HG02678 (cell line): ENCODE measurements around the gene SRGAP2B.
"Not testable (repeated sequence)": the region's sequence is repeated elsewhere in the genome, so short reads cannot be mapped to it uniquely, and the experiment has no call there.

Source experiments
- ATAC-seq: cut with Tn5 transposase; IDR thresholded peaks from one replicate; pipeline ENCODE4 v1.9.1; 2021; ENCODE audit warnings: mild to moderate bottlenecking, moderate library complexity; ENCODE audit not compliant: unreplicated experiment

SRGAP2B gene

DNA sequence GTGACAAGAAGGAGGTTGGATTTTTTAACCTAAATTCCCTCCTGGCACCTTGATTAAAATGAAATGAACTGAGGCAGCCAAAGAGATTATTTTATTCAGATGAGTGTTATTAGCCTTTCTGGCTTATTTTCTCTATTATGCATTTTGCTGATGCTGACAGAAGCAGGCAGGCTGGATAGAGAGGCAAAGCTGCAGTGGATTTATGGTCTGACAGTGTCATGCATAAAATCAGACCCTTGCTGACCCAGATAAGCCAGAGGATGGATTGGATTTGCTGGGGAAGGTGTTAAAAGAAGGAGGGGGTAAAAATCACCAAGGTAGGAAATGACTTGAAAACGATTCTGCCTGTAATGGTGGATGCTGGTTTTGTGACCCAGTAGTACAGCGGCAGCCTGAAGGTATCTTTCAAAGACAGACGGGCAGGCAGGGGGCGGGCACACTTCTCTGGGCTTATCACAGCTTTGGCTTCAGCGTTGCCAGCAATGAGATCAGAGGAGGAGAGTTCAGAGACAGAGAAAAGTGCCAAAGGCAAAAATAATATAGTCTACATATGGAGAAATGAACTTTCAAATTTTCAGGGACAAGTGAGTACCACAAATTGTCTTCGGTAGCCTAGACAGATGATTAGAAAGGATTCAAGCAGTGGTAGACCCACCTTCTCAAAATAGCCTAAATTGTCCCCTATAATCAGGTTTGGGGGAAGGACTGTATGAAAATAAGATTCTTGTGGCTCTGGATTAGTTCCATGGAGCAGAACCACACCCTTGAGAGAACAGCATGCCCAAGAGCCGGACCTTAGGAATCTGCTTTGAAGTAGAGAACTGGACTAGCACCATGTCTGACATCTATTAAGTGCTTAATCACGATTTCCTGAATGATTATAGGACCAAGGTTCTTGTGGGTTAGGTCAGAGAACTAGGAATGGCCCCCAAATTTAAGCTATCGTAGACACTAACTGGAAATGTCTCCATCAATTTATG, 133.2 kb downstream of the SRGAP2B start:
- ATAC-seq = not testable (repeated sequence)

DNA sequence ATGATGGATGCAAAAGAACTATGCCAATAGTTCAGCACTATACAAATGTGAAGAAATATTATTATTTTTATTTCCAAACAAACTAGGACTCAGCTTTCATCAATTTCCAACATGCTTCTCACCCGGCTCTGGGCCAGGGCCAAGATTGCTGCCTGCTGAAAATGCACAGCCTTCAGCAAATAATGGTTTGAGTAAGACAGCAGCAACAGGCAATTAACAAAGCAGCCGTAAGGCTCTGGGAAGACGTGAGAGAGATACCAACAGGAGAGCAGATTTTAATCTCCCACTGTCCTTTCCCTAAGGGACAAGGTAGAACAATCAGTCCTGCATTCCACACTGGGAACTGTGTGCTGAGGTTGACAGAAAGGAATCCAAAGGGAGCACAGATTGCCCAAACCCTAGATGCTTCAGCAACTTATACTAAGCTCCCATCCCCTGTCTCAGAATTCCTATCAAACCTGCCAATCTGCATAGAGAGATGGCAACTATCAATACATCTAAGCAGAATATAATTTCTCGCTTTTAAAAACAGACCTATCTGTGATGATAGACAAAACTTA, 134.1 kb downstream of the SRGAP2B start:
- ATAC-seq = not testable (repeated sequence)

DNA sequence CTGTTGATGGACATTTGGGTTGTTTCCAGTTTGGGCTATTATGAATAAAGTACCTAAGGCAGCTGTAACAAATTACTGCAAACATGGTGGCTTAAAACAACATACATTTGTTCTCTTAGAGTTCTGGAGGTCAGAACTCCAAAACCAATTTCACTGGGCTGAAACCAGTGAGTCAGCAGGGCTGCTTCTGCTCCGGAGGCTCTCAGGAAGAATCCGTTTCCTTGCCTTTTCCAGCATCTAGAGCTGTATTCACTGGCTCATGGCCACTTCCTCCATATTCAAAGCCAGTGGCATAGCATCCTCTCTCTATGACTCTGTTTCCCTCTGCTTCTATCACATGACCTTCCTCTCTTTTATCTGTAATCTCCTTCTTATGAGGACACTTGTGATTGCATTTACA, 146.7 kb downstream of the SRGAP2B start:
- ATAC-seq = not testable (repeated sequence)

DNA sequence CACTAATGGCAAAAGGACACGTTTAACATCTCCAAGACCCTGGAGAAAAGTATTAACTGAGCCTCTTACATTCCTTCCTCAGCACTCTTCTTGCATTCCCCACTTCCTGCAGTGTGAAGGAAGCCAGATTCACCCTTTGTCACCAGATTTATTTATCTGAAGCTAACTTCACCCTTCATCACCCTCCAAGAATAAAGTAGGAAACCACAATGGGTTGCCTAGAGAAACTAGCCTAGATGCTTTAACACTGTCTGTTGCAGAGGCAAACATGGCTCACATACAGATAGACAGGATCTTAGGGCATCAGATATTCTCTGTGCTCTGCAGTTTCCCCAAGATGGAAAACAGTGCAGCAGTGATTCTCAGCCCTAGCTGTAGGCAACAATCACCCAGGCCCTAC, 147.6 kb downstream of the SRGAP2B start:
- ATAC-seq = not testable (repeated sequence)

DNA sequence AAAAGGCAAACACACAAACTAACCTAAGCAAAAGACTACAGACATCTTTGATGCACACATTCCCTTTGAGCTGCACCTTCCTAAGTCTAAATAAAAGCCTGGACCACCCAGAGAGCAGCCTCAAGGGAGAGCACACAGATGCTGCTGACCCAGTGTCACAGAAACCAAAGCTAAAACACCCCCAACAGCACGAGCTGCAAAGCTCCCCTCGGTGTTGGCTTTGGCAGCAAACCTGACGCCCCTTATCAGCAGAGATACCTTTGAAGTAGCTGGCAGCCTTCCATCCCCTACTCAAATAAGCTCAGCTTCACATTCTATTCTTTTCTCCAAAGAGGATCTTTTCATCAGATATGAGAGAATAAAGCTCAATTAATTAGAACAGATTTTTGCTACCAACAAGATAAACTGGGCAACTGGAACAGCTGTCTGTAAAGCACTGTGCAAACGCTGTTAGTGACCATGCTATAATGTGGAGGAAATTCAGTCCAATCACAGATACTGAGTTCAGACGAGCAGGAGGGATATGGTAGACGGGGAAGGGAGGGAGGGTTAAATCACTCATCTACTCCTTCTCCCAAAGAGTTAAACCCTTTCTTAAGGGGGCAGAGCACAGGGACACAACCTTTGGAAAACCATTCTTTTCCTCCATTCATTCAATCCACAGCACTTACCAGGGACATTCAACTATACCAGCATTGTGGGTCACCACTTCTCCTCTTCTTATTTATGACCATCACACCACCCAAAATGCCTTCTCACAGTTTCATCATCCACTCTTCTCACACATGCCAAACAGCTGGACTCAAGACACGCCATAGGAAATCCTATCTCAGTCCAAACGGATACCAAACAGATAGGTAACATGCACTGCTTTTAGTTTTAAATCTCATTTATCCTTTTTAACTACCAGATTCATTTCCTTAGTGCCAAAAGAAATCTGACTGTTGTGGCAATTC, 148.3 kb downstream of the SRGAP2B start:
- ATAC-seq = not testable (repeated sequence)

DNA sequence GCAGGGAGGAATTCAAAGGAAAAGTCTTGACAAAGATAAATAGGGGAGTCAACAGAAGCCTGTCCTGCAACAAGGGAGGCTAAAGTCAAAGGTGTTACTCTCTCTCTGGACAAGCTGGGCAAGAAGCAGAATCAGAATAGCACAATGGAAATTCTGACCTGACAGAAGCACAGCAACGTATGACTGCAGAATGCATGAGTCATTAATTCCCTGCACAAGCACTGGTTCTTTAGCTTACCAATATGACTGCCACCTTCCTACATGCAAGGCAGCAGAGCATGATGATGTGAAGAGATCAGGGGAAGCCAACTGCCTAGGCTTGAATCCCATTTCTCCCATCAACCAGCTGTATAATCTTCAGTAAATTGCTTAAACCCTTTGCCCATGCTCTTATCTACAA, 153.4 kb downstream of the SRGAP2B start:
- not testable (repeated sequence) for ATAC-seq

DNA sequence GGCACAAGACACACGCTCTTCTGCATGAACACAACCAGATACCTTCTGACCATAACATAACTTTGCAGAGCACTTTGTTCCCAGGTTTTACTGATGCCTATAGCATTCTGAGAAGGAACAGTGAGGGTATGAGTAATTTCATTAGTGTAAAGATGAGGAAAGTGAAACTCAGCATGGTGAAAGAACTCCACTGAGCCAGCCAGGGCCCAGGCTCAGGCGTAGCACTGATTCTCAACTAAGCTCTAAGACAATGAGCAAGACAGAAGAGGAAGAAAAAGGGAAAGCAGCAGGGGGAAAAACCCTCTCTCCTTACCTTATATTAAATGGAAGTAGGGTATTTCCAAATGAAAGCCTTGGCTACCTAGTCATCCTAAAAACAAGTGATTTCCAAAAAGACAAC, 155.1 kb downstream of the SRGAP2B start:
- ATAC-seq = not testable (repeated sequence)

DNA sequence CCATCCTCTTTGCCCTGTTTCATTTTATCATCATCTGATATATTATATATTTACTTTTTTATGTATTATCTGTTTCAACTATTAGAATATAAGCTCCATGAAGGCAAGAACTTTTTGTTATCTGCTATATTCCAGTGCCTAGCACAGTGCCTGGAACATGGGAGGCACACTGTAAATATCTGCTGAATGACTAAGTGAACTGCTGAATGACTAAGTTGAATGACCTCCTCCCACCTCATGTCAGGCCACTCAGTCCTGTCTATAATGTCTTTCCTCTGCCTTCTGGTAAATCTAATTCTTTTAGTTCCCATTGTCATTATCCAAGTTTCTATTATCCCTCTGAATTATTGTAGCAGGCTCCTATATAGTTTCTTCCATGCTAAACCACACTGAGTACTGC, 156.5 kb downstream of the SRGAP2B start:
- ATAC-seq = not testable (repeated sequence)

DNA sequence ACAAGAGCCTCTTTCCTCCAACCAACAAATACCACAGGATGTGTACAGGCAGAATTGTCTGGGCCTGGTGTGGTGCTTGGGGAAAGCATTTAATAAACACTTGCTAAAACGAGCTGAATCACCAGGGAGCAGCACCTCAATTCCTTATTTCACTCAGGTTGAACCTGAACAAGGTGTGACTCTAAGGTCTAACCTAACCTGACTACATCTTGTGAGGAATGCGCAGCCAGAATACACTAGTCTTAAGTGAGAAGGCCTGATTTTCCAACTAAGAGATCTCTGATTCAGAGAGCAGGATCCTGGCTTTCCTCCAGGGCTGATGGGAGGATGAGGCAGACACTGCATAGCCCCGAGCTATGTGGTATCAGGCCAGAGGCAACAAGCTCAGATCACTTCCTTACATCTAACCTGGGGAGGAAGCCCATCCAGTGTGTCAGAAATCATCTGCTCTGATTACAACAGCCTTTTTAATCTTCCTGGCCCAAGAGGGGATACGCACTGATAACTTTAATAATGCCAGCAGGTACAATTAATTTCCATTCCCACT, 158.9 kb downstream of the SRGAP2B start:
- not testable (repeated sequence) for ATAC-seq

DNA sequence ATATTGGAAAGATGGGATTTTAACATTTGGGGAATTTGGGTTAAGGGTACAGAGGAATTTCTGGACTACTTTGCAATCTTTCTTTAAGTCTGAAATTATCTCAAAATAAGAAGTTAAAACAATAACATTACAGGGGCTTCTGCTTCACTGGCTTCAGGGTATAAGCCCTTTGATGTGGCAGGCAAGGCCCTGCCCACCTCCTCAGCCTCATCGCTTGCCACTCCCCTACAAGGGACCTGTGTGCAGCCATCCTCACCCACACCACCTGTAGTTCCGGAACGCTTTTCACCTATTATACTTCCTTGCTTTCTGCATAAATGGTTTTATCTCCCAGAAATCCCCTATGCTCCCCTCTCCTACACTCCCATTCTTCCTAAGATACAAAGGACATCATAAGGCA, 159.8 kb downstream of the SRGAP2B start:
- not testable (repeated sequence) for ATAC-seq

DNA sequence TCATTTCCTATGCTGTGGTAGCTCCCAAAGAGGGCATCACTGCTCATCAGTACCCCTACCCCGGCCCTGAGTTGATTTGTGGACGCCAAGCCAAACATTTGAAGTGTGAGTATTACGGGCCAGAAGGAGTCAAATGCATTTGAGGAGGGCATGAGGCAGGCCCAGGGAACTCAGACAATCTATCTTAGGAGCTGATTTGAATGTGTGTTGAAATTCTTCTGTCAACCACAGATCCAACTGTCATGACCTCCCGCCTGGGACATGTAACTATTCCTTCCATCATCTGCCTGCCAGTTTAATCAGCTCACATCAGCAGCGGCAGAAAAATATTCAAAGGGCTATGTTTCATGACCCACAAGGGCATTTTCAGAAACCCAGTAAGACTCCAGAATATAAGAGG, 162.1 kb downstream of the SRGAP2B start:
- ATAC-seq = not testable (repeated sequence)

DNA sequence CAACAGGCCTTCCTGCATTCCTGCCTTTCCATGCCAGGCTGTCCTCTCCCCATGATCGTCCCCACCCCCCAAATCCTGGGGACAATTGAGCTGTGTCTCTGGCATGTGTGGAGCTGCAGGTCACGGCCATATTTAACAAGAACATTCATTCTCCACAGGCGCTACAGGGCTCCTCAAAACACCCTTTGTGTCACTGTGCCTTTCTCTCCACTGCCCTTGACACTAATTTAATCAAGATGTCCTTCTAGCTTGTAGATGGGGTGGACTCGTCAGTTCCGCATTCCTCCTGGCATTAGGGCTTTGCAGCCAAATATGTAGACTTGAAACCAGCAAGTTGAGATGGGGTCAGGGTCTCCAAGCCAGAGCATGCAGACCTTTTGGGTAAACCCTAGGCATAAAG, 163.0 kb downstream of the SRGAP2B start:
- not testable (repeated sequence) for ATAC-seq

DNA sequence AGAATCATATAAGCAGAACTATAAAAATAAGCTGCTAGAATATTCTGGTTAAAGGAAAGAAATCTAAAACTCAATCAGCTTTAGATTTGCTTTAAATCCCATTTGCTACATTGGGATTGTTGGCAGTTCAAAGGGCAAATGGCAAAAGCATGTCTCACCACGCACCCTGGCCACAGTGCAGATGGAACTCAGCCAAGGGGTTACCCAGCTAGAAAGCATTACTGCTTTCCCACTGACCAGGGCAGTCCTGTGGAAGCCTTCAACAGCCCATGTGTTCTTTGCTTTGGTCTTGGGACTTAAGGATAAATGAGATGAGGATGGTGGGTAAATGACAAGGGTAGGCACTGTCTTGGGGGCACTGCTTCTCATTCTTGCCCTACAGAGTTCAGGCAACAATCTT, 163.6 kb downstream of the SRGAP2B start:
- not testable (repeated sequence) for ATAC-seq

DNA sequence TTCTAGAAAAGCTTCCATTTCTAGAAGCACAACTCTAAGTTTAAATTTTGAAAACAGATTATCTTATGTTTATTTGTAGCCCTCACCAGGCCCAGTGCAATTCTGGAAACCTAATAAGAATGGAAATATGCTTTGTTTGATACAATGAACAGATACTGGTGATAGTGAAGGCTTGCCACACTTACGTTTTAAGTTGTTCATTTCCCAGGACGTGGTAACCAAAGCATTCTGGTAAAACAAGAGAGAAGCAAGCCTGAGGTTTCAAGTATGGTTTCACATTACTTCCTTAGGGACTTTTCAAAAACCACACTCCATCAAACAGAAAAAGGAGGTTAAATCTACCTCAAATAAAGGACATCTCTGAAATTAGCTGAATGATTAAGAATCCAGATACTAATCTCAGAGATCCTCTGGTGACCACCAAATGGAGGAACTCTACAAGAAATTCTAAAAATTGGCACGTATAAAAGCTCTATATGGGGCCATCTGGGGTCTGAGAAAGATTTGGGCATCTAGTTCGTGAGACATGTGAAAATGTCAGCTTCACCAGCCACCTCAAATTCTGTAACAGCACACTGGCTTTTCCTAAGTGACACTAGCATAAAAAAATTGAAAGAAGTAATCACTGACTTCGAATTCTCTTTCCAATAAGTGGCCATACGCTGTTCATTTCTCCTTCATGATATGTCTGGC, 164.9 kb downstream of the SRGAP2B start:
- ATAC-seq = not testable (repeated sequence)

DNA sequence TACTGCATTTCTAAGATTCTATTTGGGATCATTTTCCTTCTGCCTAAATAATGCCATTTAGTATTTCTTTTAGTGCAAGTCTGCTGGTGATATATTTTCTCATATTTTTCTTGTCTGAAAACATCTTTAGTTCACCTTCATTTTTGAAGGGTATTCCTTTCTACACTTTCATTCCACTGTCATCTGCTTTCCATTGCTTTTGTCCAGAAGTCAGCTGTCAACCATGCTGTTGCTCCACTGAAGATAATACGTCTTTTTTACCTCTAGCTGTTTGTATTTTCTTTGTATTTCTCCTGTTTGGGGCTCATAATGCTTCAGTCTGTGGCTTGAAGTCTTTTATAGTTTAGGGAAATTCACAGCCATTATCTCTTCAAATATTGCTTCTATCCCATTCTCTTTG, 167.8 kb downstream of the SRGAP2B start:
- ATAC-seq = not testable (repeated sequence)

DNA sequence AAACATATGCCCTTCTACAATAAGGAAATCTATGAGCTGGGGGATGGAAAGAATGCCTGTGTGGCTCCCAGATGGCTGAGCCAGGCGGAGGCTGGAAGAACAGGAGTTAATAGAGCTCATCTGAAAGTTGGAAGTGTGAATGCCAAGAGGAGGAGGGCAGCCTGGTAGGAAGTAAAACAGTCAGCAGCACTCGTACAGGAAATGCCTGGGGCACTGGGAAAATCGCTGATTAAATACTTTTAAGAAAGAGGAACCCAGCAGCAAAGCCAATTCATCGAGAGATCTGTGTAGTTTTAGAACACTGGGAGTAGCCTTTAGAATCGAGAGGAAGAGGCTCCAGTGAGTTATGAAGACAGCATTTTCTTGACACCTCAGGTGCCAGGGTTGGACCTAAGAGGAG, 171.5 kb downstream of the SRGAP2B start:
- ATAC-seq = not testable (repeated sequence)

DNA sequence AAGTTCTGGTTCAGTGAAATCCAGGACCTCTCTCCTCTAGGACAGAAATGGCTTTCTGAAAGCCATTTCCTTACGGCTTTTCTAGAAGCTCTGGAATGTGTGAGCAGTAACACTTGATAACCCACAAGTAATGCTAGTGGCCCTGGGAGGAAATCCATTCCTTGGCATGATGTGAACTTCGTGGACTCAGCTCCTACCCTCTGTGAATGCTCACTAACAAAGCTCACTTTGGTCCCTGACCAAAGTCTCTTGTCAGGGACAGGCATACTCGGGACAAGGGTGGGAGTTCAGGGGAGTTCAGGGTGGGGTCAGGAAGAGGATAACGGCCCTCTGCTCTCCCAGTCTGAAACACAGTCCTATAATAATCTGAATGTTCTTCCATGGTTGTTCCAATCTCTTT, 172.3 kb downstream of the SRGAP2B start:
- ATAC-seq = not testable (repeated sequence)

DNA sequence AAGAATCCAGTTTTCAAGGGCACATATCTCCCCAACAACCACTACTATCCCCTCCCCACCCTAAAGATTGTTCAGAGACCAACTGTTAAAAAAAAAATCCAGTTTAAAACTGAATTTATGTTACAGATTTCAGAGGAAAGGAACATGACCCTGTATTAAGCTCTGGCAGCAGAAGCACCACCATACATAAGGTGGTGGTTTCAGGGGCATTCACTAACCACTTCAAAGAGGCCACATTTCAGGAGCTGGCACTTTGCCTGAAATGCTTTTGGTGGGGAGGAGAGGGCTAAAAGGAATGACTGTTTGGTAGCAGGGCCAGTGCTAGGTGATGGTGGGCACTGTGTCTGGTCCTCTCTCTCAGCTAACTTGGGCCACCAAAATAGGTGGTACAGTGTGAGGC, 176.0 kb downstream of the SRGAP2B start:
- ATAC-seq = not testable (repeated sequence)

DNA sequence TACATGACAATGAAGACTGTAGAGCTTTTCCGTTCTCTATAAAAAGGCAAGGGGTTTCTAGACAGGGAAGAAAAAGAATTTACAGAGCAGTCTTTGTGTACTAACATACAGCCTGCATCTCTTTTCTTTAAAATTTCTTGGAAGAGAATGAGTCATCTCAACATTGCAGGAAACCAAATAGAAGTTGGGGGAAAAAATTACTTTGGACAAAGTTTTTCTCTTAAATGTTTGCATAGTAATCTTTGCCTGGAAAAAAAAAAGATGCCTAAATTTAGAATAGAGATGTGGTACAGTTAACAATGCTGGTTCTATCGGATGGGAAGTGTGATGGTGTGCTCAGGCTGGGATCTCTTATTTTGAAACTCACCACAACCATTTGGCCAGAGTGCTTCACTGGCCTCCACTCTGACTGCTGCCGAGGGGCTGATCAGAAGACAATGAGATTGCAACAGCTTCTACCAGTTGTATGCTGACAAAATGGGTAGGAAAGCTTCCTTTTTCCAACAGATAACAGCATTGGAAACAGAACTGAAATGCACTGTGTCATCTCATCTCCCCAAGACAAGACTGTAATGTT, 177.0 kb downstream of the SRGAP2B start:
- ATAC-seq = not testable (repeated sequence)
